ENCODE results near the gene TMEM175. TPM values are rescaled to one million over a fixed set of nuclear protein-coding genes. Genes with fewer than 3 reads are reported as not detected.
A peak's percentile ranks its signal among the peaks of the same experiment; 100 is the strongest.

TMEM175 gene
- total and polyA plus RNA-seq, 12 donors: 15.6 to 49.6 (median 19.0) TPM

- intact Hi-C loops (cut with DNase I): loop anchor here in 1 of 10 donors (10.0 kb wide), 1 partner anchor 207 kb away; no protein-coding TSS in a partner anchor
- 87 to 89% methylated on average over 23 of the region's 23 CpGs for WGBS, 2 donors
- ATAC-seq: no peak
Observed at GRCh38 chr4:951594-952468, 19.6 kb downstream of the TMEM175 start.

GRCh38 chr4:952881-953573 lies 20.8 kb downstream of the TMEM175 start:
- no peak for TF ChIP-seq CTCF (IDR thresholded peaks at IDR 0.05)
- 96 to 97% methylated on average over 27 to 28 of the region's 28 CpGs for WGBS, 2 donors
- ATAC-seq: no peak
- H3K27ac ChIP-seq: no peak overlapping the region
- H3K4me3 ChIP-seq: no peak overlapping the region
- no peak for DNase-seq
- H3K4me1 ChIP-seq: peaks cover 0 to 5% (median 0%) of the 10 kb centered on the region in 9 donors
- intact Hi-C loops (cut with DNase I): loop anchor here in 1 of 10 donors (10.0 kb wide), 1 partner anchor 208 kb away; no protein-coding TSS in a partner anchor
- no peaks in the 10 kb centered on the region for H3K9me3 ChIP-seq
- peaks cover 0 to 66% (median 14%) of the 10 kb centered on the region in 9 donors for H3K36me3 ChIP-seq
- H3K27me3 ChIP-seq: no peaks in the 10 kb centered on the region

More at GRCh38 chr4:951594-952468, 19.6 kb downstream of the TMEM175 start:
- H3K4me1 ChIP-seq: peaks cover 0 to 6% (median 0%) of the 10 kb centered on the region in 9 donors
- H3K27me3 ChIP-seq: no peaks in the 10 kb centered on the region
- no peak overlapping the region for H3K27ac ChIP-seq
- peak in 1 of 2 donors; percentile 10 for DNase-seq
- peaks cover 0 to 56% (median 8%) of the 10 kb centered on the region in 9 donors for H3K36me3 ChIP-seq
- H3K4me3 ChIP-seq: no peak overlapping the region
- TF ChIP-seq CTCF (IDR thresholded peaks at IDR 0.05): no peak
- no peaks in the 10 kb centered on the region for H3K9me3 ChIP-seq

- peaks cover 0 to under 1% (median 0%) of the 10 kb centered on the region in 9 donors for H3K4me1 ChIP-seq
- no peaks in the 10 kb centered on the region for H3K27me3 ChIP-seq
- H3K27ac ChIP-seq: no peak overlapping the region
- 97 to 98% methylated on average over 13 of the region's 13 CpGs for WGBS, 2 donors
- H3K4me3 ChIP-seq: no peak overlapping the region
- intact Hi-C loops (cut with DNase I): loop anchor here in 1 of 10 donors (10.0 kb wide), 1 partner anchor 209 kb away; no protein-coding TSS in a partner anchor
- peaks cover 0 to 72% (median 14%) of the 10 kb centered on the region in 9 donors for H3K36me3 ChIP-seq
- DNase-seq: no peak
- no peak for TF ChIP-seq CTCF (IDR thresholded peaks at IDR 0.05)
- ATAC-seq: no peak
- no peaks in the 10 kb centered on the region for H3K9me3 ChIP-seq
Observed at GRCh38 chr4:953574-953915, 21.3 kb downstream of the TMEM175 start.
